D341Med (cell line): ENCODE results near the gene ATAD3C.

Source experiments
- DNase-seq: peaks from one replicate; pipeline ENCODE4 v3.0.0; 2012; ENCODE audit warnings: low spot score

Gene ATAD3C

DNA sequence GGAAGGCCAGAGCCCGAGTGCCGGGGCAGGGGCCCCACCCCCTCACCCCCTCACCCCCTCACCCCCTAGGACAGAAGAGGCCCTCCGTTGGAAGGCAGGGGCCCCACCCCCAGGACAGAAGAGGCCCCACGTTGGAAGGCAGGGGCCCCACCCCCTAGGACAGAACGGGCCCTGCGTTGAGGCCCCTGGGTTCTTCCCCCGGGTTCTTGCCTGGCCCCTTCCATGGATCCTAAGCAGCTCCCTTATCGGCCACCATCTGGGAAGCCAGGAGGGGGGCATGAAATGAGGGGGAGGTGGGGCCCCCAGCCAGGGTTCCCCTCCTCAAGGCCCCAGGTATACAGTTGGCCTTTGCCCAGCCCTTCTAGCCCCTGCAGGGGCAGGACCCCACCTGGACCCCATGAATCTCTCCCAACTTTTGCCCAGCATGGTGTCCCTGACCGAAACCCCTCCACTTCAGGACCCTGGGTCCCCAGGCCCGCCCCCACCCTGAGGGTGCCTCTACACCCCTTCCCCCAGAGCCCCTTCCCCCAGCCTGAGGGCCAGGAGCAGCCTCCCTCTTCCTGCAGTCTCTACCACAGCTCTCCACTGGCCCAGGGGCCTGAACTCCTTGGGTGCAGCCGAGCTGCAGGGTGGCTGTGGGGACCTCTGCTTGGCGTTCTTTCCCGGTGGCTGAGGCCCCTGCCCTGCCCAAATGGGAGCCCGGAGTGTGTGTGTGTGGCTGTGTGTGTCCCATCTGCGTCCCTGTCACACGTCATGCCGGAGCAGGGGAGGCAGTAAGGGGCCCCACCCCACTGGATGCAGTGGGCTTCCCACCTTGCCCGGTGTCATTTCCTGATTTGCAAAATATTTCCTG, 18.3 kb upstream of the ATAD3C start:
- DNase-seq = no peak

- no peak for DNase-seq
These were observed 17.6 kb upstream of the ATAD3C start for GRCh38 chr1:1431845-1432273.

DNA sequence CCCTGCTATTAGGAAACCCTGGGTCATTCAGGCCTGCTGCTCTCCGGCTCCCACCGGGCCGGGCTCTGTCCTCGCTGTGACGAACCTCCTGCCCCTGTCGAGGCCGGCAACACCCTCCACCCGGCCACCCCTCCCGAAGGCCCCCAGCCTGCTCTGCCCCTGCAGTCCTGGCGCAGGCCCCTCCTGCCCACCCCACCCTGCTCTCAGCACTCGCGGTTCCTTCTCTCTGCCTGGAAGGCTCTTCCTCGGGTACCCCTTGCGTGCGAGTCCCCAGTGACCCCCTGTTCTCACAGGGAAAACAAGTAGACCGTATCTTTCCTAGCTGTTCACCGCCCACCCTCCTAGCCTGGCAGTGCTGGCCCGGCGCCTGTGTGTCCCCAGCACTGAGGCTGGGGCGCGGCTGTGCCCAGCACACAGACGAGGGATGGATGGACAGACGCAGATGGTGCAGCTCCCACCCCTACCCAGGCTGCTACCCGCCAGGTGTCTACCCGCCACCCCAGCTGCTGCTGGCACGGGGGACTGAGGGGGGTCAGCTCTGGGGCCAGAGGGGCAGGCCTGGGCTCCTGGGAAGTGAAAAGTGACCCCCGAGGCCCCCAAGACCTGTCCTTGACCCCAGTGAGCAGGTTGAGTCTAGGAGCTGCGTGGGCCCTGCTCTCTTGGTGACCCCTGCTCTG, 17.1 kb upstream of the ATAD3C start:
- DNase-seq = no peak

GRCh38 chr1:1432951-1433803, 16.3 kb upstream of the ATAD3C start:
- DNase-seq = peak; percentile 51

DNA sequence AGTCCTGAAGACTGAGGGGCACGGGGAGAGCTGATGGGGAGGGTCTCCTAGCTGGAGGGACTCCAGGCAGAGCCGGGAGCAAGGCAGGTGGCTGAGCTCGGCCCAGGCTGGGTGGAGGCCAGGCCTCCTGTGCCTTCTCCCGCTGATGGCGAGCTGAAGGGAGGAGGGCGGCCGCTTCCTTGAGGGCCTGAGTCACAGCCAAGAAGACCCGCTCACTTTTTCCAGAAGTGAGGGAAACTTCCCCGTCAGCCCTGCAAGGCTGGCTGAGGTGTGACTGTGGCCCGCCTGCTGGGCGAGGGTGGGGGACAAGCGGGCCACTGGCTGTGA, 15.7 kb upstream of the ATAD3C start:
- DNase-seq = no peak

- peak; percentile 33 for DNase-seq
These were observed 15.2 kb upstream of the ATAD3C start for GRCh38 chr1:1434131-1434823.

DNA sequence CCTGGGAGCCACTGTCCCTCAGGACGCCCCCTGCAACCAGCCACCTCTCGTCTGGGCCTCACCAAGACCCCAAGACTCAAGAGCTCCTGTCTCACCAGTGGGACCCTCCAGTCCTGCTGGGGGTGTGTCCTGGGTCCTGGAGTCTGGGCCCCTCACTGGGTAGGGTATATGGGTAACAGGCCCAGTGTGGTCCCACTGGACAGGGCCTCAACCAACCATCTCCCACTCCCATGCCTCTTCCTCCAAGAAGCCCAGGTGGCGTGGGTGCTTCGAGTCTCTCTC, 14.7 kb upstream of the ATAD3C start:
- DNase-seq = no peak

- DNase-seq = peak; percentile 97
These were observed 14.2 kb upstream of the ATAD3C start, which contains the start of gene VWA1 for GRCh38 chr1:1435106-1435903. VWA1 (plus strand) TSS chr1:1435690; CDS start chr1:1435749, 59 bp downstream.

DNA sequence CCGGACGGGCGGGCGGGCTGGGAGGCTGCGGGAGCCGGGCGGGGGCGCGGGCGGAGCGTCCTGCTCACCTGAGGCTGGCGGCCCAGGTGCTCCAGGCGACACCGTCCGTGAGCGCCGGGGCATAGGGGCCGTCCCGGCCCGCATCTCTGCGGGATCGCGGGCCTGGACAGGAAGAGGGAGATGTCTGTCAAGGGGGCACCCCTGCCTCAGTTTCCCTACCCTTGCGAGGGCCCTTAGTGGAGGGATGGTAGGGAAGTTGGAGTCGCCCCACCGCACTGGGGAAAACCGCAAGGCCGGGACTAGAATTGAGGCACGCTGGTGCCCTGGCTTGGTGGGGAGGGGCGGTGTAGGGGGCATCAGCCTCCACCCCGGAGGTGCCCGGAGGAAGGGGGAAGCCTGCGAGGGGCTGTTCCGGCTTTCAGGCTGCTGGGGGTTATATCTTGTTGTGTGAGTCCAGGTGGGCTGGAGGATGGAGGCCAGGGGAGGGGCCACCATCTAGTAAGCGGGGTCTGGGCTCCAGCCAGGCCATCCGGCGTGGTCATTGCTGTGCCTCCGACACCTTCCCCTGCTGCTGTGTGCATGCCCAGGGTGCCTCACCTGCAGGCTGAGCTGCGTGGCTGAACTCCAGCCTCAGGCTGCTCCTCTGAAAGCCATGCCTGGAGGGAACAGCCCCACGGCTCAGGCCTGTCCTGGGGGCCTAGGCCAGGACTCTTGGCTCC, 13.4 kb upstream of the ATAD3C start:
- DNase-seq = no peak

DNA sequence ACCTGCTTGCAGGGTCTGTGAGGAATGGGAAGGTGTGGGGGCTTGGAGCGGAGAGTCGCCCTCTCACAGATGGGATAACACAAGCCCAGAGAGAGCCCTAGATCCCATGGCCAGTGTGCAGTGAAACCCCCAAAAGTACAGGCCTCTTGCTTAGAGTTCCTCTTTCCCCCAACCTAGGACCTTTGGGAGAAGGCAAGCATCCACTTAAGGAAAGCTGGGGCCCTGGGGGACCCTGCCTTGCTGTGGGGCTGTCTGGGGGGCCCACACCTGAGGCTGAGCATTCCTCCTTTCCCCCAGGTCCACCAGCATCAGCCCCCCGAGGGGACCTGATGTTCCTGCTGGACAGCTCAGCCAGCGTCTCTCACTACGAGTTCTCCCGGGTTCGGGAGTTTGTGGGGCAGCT, 12.9 kb upstream of the ATAD3C start:
- DNase-seq = no peak

DNA sequence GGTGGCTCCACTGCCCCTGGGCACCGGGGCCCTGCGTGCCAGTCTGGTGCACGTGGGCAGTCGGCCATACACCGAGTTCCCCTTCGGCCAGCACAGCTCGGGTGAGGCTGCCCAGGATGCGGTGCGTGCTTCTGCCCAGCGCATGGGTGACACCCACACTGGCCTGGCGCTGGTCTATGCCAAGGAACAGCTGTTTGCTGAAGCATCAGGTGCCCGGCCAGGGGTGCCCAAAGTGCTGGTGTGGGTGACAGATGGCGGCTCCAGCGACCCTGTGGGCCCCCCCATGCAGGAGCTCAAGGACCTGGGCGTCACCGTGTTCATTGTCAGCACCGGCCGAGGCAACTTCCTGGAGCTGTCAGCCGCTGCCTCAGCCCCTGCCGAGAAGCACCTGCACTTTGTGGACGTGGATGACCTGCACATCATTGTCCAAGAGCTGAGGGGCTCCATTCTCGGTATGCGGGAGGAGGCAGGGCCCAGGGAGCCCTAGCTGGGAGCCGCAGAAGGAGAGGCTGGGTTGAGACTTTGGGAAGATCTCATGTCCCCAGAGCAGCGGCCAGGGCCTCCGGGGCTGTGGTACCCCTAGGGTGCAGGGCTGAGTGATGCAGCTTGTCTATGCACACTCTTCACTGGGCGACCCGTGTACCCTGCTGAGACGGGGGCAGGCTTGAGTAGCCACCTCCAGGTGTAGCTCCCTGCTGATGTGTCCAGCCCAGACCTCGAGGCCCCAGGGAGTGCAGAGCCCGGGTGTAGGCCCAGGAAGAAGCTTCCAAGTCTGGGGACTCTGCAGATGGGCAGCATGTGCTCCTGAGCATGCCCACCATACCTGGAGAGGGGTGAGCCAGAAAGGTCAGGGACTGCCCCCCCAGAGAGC, 12.2 kb upstream of the ATAD3C start:
- no peak for DNase-seq

DNA sequence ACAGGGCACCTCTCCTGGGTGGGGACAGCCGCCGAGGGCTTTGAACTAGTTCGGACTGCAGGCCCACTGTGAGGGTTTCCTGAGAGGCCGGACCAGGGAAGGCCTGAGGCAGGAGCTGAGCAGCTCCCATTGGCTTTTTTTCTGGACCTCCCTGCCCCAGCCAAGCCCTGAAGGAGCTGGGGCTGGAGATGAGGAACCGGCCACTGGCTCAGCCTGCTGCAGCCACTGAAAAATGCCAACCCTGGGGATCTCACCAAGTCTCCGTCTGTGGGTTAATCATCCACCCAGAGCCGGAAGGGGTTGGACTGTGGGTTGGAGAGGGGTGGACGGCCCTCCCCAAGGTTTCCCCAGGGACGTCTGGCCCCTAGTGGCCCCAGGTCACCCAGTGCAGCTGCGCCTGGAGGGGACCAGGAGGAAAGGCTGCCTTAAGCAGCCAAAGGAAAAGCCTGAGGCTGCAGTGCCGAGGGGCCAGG, 11.5 kb upstream of the ATAD3C start:
- DNase-seq = no peak

GRCh38 chr1:1438531-1439381, 10.7 kb upstream of the ATAD3C start:
- DNase-seq = no peak

DNA sequence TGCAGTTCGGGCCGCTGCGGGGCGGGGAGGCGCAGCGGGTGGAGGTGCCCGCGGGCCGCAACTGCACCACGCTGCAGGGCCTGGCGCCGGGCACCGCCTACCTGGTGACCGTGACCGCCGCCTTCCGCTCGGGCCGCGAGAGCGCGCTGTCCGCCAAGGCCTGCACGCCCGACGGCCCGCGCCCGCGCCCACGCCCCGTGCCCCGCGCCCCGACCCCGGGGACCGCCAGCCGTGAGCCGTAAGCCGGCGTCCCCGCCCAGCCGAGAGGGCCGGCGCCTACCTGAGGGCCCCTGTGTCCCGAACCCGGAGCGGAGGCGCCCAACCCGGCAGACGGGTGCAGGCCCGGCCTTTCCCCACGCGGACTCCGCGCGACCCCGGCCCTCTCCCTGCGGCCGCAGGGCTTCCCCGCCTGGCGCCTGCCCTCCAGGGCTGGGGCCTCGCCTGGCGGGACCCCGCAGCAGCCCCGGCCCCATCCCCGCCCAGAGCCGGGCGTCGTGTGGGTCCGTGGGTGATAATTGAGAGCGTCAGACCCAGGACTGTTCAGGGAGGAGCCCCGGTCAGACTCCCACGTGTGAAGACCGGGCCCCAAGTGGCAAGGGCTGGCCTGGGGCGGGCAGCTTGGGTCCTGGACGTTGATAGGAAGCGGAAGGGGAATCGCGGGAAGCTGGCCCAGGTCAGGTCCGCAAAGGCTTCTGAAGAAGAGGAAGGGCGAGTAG, 9.8 kb upstream of the ATAD3C start:
- no peak for DNase-seq

GRCh38 chr1:1440262-1441001, 9.1 kb upstream of the ATAD3C start:
- no peak for DNase-seq

DNA sequence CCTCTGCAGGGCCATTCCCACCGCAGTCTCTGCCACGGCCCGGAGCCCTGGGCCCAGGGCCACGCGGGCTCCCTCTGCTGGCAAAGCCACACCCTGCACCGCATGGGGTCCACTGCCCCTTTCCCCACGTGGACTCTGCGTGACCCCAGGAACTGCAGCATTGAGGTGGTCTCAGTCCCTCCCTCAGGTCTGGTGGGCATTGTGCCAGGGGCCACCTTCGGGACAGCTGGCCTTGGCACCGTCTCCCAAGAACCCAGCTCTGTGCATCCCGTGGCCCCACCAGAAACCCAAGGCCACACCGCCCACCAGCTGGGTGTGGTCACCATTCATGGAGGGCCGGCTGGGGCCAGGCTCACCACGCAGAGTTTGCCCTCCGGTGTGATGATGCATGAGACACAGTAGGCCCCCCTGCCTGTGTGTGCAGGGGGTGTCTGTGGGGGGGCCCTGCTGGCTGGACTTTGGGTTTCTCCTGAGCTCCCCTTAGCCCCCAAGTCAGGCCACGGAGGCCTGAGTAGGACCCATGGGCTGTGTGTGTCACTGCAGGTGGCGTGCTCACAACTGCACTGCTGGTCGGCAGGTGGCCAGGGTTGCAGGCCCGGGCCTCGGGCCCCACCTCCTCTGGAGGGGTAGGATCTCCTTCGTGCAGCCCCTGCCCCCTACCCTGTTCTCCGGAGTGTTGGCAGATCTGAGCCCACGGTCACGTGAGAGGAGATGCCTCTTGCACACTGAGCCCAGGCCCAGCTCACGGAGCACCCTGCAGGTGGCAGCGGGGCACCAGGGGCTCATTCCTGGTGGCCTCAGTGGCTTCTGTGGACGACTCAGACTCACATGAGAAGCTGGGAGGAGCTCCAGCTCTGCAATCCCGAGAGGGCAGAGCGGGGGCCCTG, 8.2 kb upstream of the ATAD3C start:
- peak; percentile 91 for DNase-seq
